Stomach (tissue), 4 donors: ENCODE results near the gene IL21R.

Experiments used
- EP300 ChIP-seq: sonication (generic); formaldehyde crosslinking; IDR thresholded peaks from one replicate; pipeline ENCODE4 v1.6.1; 2017; ENCODE audit warnings: antibody characterized with exemption
- POLR2A ChIP-seq, 4 donors: fragments of 450-650 bp; IDR thresholded peaks; one replicate each; pipeline ENCODE4 v1.6.1; 2016; ENCODE audit warnings: antibody characterized with exemption in 4 of 4, control low read depth in 2 of 4, mild to moderate bottlenecking in 1 of 4, moderate library complexity in 1 of 4
- TF ChIP-seq, protein P1 (sequence below), 7 experiments: fragments of 450-650 bp in 4 of 7; fragments of 200-600 bp in 3 of 7; sonication (generic) in 3 of 7; IDR thresholded peaks; one replicate each; pipeline ENCODE4 v1.5.1; 2016 to 2019; ENCODE audit warnings: antibody characterized with exemption in 7 of 7, control low read depth in 2 of 7, mild to moderate bottlenecking in 1 of 7

DNA sequence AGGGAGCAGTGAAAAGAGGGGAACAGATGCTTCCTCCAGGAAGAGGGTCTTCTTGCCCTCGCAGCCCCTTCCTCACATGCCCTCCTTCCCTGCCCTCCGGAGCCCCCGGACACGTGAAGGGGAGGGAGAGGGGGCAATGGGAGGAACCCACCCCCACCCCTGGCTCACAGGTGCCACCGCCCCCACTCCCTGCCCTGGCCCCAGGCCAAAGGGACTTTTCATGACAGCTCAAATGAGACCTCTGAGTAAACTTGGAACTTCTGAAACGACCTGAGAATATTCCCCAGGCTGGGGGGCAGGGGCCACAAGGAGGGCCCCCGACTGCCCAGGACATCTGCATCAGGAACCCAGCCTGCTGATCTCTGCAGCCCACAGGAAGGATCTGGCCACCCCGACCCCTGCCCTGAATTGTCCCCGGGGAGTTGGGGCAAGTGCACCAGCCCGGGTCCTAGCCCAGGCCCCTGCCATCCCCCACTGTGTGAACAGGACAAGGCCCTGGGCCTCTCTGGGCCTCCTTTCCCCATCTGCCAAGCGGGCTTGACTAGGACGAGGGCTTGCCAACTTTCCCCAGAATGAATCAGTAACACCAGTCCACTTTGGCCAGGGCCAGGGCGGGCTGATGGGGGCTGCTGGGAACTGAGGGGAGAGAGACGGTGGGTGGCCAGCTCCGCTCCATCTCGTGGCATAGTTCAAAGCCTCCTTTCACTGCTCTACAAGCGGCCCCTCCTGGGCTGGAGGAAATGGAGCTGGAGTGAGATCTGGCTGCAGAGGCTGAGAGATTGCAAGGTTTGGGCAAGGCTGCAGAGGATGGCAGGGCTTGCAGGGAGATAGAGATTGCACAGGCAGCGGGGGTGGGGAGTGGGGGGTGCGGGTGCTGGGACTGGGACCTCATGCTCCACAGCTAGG is 3.8 kb downstream of the IL21R start:
- TF ChIP-seq EP300: no peak
- TF ChIP-seq POLR2A (IDR thresholded peaks at IDR 0.05): no peak
- TF ChIP-seq, protein P1, sequence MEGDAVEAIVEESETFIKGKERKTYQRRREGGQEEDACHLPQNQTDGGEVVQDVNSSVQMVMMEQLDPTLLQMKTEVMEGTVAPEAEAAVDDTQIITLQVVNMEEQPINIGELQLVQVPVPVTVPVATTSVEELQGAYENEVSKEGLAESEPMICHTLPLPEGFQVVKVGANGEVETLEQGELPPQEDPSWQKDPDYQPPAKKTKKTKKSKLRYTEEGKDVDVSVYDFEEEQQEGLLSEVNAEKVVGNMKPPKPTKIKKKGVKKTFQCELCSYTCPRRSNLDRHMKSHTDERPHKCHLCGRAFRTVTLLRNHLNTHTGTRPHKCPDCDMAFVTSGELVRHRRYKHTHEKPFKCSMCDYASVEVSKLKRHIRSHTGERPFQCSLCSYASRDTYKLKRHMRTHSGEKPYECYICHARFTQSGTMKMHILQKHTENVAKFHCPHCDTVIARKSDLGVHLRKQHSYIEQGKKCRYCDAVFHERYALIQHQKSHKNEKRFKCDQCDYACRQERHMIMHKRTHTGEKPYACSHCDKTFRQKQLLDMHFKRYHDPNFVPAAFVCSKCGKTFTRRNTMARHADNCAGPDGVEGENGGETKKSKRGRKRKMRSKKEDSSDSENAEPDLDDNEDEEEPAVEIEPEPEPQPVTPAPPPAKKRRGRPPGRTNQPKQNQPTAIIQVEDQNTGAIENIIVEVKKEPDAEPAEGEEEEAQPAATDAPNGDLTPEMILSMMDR (IDR thresholded peaks at IDR 0.05): no peak
